DOHH2 (cell line): ENCODE data around the gene MEIOB.

Experiments used
- EZH2phosphoT487 ChIP-seq: fragments of 200-600 bp; sonication (generic); IDR thresholded peaks from 2 replicates; pipeline ENCODE4 v1.6.1; 2017; ENCODE audit warnings: borderline replicate concordance, mild to moderate bottlenecking, antibody characterized with exemption, low read length, moderate library complexity, mixed read lengths
- TF ChIP-seq, protein P1 (sequence below): fragments of 200-600 bp; sonication (generic); IDR thresholded peaks from one replicate; pipeline ENCODE4 v1.5.1; 2014; ENCODE audit warnings: antibody characterized with exemption, mild to moderate bottlenecking, low read depth, low read length; ENCODE audit not compliant: poor library complexity, severe bottlenecking

DNA sequence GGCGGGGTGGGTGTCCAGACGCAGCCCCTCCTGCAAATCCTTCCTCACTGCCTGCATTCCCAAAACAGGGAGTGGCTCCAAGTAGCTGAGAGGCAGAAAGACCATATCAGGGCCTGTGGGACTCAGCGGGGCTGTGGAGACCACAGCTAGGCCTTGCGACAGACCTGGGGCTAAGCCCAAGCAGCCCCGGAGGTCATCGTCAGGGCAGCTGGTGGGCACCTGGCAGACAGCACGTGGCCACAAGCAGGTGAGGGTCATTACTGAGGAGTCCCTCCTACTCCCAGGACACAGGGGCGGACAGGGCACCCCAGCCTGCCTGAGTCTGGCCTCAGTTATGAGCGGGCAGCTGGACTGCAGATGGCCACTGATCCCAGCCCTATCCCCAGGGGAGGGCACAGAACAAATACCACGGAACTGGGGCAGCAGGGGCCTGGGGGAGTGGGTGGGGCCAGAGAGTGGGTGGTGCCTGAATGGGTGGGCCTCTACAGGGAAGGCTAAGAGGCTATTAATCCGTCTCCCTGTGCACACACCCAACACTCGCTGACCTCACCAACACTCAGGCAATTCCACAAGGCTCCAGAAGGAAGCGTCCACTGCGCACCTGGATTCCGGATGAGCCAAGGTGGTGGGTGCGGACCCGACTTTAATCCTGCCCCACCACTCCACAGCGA lies 37.7 kb upstream of the MEIOB start:
- TF ChIP-seq, protein P1, sequence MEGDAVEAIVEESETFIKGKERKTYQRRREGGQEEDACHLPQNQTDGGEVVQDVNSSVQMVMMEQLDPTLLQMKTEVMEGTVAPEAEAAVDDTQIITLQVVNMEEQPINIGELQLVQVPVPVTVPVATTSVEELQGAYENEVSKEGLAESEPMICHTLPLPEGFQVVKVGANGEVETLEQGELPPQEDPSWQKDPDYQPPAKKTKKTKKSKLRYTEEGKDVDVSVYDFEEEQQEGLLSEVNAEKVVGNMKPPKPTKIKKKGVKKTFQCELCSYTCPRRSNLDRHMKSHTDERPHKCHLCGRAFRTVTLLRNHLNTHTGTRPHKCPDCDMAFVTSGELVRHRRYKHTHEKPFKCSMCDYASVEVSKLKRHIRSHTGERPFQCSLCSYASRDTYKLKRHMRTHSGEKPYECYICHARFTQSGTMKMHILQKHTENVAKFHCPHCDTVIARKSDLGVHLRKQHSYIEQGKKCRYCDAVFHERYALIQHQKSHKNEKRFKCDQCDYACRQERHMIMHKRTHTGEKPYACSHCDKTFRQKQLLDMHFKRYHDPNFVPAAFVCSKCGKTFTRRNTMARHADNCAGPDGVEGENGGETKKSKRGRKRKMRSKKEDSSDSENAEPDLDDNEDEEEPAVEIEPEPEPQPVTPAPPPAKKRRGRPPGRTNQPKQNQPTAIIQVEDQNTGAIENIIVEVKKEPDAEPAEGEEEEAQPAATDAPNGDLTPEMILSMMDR, result no peak
- no peak for TF ChIP-seq EZH2phosphoT487
